ENCODE data around the gene TP53I3.
"Not testable (repeated sequence)": the region's sequence is repeated elsewhere in the genome, so short reads cannot be mapped to it uniquely, and the experiment has no call there.

Gene TP53I3

GRCh38 chr2:24111407-24111901, 26.8 kb upstream of the TP53I3 start:
- ChIA-PET CTCF (no interaction called here), POLR2A (interaction anchor here (1.7 kb wide), 1 partner anchor 11 kb away, joined by 8 read pairs; the partner anchor contains the start of gene PFN4)
- TF ChIP-seq TARDBP (IDR thresholded peaks at IDR 0.05) (no peak), FOXM1 (IDR thresholded peaks at IDR 0.05; ENCODE audit: borderline replicate concordance) (no peak), ARNT (IDR thresholded peaks at IDR 0.05) (no peak), SP1 (IDR thresholded peaks at IDR 0.05) (no peak), FOXK2 (IDR thresholded peaks at IDR 0.05) (no peak), HDGF (IDR thresholded peaks at IDR 0.05; ENCODE audit: borderline replicate concordance) (no peak), LEF1 (IDR thresholded peaks at IDR 0.05; ENCODE audit: borderline replicate concordance) (no peak), NFRKB (IDR thresholded peaks at IDR 0.05) (no peak), FOXA1 (IDR thresholded peaks at IDR 0.05) (no peak), L3MBTL2 (conservative IDR thresholded peaks at IDR 0.05) (no peak), ZNF384 (IDR thresholded peaks at IDR 0.05) (no peak), BHLHE40 (IDR thresholded peaks at IDR 0.05; ENCODE audit: borderline replicate concordance) (no peak), PKNOX1 (IDR thresholded peaks at IDR 0.05) (no peak), ELF4 (IDR thresholded peaks at IDR 0.05) (no peak), CTBP1 (IDR thresholded peaks at IDR 0.05; ENCODE audit: borderline replicate concordance) (no peak), SUZ12 (IDR thresholded peaks at IDR 0.05) (no peak)
- no peak for DNase-seq (ENCODE audit: extremely low spot score)

- TF ChIP-seq ZNF384 (IDR thresholded peaks at IDR 0.05), result no peak
- TF ChIP-seq FOXA1 (IDR thresholded peaks at IDR 0.05), result no peak
- TF ChIP-seq LEF1 (IDR thresholded peaks at IDR 0.05; ENCODE audit: borderline replicate concordance), result no peak
- no peak for TF ChIP-seq FOXM1 (IDR thresholded peaks at IDR 0.05; ENCODE audit: borderline replicate concordance)
- TF ChIP-seq CTBP1 (IDR thresholded peaks at IDR 0.05; ENCODE audit: borderline replicate concordance), result no peak
- no peak for TF ChIP-seq ELF4 (IDR thresholded peaks at IDR 0.05)
- TF ChIP-seq FOXK2 (IDR thresholded peaks at IDR 0.05), result no peak
- no peak for TF ChIP-seq ARNT (IDR thresholded peaks at IDR 0.05)
- no peak for TF ChIP-seq BHLHE40 (IDR thresholded peaks at IDR 0.05; ENCODE audit: borderline replicate concordance)
- no peak for TF ChIP-seq SUZ12 (IDR thresholded peaks at IDR 0.05)
- TF ChIP-seq TARDBP (IDR thresholded peaks at IDR 0.05), result no peak
- TF ChIP-seq HDGF (IDR thresholded peaks at IDR 0.05; ENCODE audit: borderline replicate concordance), result no peak
- no peak for TF ChIP-seq PKNOX1 (IDR thresholded peaks at IDR 0.05)
- TF ChIP-seq L3MBTL2 (conservative IDR thresholded peaks at IDR 0.05), result no peak
- CTCF ChIA-PET, result no interaction called here
- DNase-seq (ENCODE audit: extremely low spot score), result no peak
- POLR2A ChIA-PET, result interaction anchor here (1.5 to 1.7 kb wide), 2 partner anchors 11 to 13 kb away, joined by 4 to 8 read pairs; partner anchors contain the start of gene PFN4
Measured at GRCh38 chr2:24110660-24111303, 26.1 kb upstream of the TP53I3 start.

DNA sequence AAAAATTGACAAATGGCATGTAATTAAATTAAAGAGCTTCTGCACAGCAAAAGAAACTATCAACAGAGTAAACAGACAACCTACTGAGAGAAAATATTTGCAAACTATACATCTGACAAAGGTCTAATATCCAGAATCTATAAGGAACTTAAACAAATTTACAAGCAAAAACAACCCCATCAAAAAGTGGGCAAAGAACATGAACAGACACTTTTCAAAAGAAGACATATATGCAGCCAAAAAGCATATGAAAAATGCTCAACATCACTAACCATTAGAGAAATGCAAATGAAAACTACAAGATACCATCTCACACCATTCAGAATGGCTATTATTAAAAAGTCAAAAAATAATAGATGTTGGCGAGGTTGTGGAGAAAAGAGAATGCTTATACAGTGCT, 24.8 kb upstream of the TP53I3 start:
- CTCF ChIA-PET, result interaction anchor here (0.6 kb wide), 1 partner anchor 13 kb away, joined by 3 read pairs; the partner anchor contains the start of gene PFN4
- POLR2A ChIA-PET, result interaction anchor here (1.5 kb wide), 1 partner anchor 15 kb away, joined by 4 read pairs; no protein-coding TSS in a partner anchor

GRCh38 chr2:24107336-24107735, 22.7 kb upstream of the TP53I3 start:
- CTCF ChIA-PET, result no interaction called here
- POLR2A ChIA-PET, result interaction anchor here (1.4 kb wide), 1 partner anchor 15 kb away, joined by 4 read pairs; no protein-coding TSS in a partner anchor
- no peak for DNase-seq (ENCODE audit: extremely low spot score)
- TF ChIP-seq ARNT (IDR thresholded peaks at IDR 0.05), result no peak
- TF ChIP-seq FOXA1 (IDR thresholded peaks at IDR 0.05), result no peak
- no peak for TF ChIP-seq NFRKB (IDR thresholded peaks at IDR 0.05)
- no peak for TF ChIP-seq ZNF384 (IDR thresholded peaks at IDR 0.05)
- no peak for TF ChIP-seq BHLHE40 (IDR thresholded peaks at IDR 0.05; ENCODE audit: borderline replicate concordance)
- TF ChIP-seq TARDBP (IDR thresholded peaks at IDR 0.05), result no peak
- no peak for TF ChIP-seq ELF4 (IDR thresholded peaks at IDR 0.05)
- no peak for TF ChIP-seq LEF1 (IDR thresholded peaks at IDR 0.05; ENCODE audit: borderline replicate concordance)
- no peak for TF ChIP-seq PKNOX1 (IDR thresholded peaks at IDR 0.05)

More for the DNA sequence above, 24.8 kb upstream of the TP53I3 start:
- DNase-seq (ENCODE audit: extremely low spot score), result not testable (repeated sequence)

DNA sequence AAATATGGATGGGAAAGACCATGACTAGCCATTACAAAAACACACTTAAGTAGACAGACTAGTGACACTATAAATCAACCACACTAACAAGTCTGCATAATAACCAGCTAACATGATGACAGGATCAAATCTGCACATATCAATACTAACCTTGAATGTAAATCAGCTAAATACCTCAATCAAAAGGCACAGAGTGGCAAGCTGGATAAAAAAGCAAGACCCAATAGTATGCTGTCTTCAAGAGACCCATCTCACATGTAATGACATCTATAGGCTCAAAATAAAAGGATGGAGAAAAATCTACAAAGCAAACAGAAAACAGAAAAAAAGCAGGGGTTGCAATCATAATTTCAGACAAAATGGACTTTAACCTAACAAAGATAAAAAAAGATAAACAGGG, 22.2 kb upstream of the TP53I3 start:
- POLR2A ChIA-PET, result no interaction called here

GRCh38 chr2:24105816-24106215, 21.2 kb upstream of the TP53I3 start:
- POLR2A ChIA-PET, result interaction anchor here (0.9 kb wide), 1 partner anchor 17 kb away, joined by 3 read pairs; no protein-coding TSS in a partner anchor
- TF ChIP-seq CTBP1 (IDR thresholded peaks at IDR 0.05; ENCODE audit: borderline replicate concordance), result no peak
- TF ChIP-seq SP1 (IDR thresholded peaks at IDR 0.05), result no peak
- TF ChIP-seq ZNF384 (IDR thresholded peaks at IDR 0.05), result no peak
- no peak for TF ChIP-seq SUZ12 (IDR thresholded peaks at IDR 0.05)
- TF ChIP-seq HDGF (IDR thresholded peaks at IDR 0.05; ENCODE audit: borderline replicate concordance), result no peak
- TF ChIP-seq ARNT (IDR thresholded peaks at IDR 0.05), result no peak
- no peak for TF ChIP-seq L3MBTL2 (conservative IDR thresholded peaks at IDR 0.05)
- TF ChIP-seq FOXA1 (IDR thresholded peaks at IDR 0.05), result no peak
- no peak for TF ChIP-seq PKNOX1 (IDR thresholded peaks at IDR 0.05)
- no peak for TF ChIP-seq BHLHE40 (IDR thresholded peaks at IDR 0.05; ENCODE audit: borderline replicate concordance)
- no peak for TF ChIP-seq FOXK2 (IDR thresholded peaks at IDR 0.05)
- no peak for TF ChIP-seq TARDBP (IDR thresholded peaks at IDR 0.05)
- no peak for TF ChIP-seq LEF1 (IDR thresholded peaks at IDR 0.05; ENCODE audit: borderline replicate concordance)
- no peak for TF ChIP-seq ELF4 (IDR thresholded peaks at IDR 0.05)
- no peak for TF ChIP-seq NFRKB (IDR thresholded peaks at IDR 0.05)
- no peak for TF ChIP-seq FOXM1 (IDR thresholded peaks at IDR 0.05; ENCODE audit: borderline replicate concordance)
- DNase-seq (ENCODE audit: extremely low spot score), result no peak
- CTCF ChIA-PET, result interaction anchor here (1.1 to 1.3 kb wide), 2 partner anchors 17 to 21 kb away, joined by 4 to 7 read pairs; partner anchors contain the start of gene TP53I3

More for the DNA sequence above, 22.2 kb upstream of the TP53I3 start:
- CTCF ChIA-PET, result interaction anchor here (0.7 to 1.3 kb wide), 2 partner anchors 15 to 22 kb away, joined by 5 to 7 read pairs; partner anchors contain the start of gene TP53I3
- TF ChIP-seq FOXM1 (IDR thresholded peaks at IDR 0.05; ENCODE audit: borderline replicate concordance) (no peak), SUZ12 (IDR thresholded peaks at IDR 0.05) (no peak)
- DNase-seq (ENCODE audit: extremely low spot score), result no peak

Measured in HEK293T (cell line).